Measurements from ENCODE around the gene CRTC3. TPM values are rescaled to one million over a fixed set of nuclear protein-coding genes. Genes with fewer than 3 reads are reported as not detected.
A peak's percentile ranks its signal among the peaks of the same experiment; 100 is the strongest.

Gene CRTC3
- polyA plus RNA-seq, 2 donors, result 5.0 to 7.1 TPM

DNA sequence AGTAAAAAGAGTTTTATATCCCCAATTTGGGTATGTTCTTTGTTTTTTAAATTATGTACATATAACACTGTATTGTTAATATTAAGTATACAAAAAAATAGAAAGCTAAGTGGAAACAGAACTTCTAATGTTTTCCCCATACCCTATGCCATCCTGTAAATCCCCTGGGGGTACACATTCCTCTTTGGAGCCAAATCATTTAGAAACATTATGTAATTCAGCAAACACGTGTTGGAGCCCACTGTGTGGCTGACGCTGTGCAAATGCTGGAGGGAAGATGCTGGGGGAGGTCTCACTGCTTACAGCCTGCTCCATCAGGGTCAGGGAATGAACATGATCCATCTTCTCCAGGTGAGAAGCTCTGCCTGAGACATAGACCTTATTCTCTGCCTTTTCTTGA, 52.8 kb downstream of the CRTC3 start:
- no peaks in the 10 kb centered on the region for H3K9me3 ChIP-seq (ENCODE audit: control insufficient read depth in 2 of 2, insufficient read depth in 1 of 2, low read depth in 1 of 2, low read length in 1 of 2)
- H3K27me3 ChIP-seq (ENCODE audit: control insufficient read depth in 1 of 2, insufficient read depth in 2 of 2, low read length in 2 of 2), result no peaks in the 10 kb centered on the region
- peaks cover 3 to 6% of the 10 kb centered on the region in 2 donors for H3K4me1 ChIP-seq (ENCODE audit: control insufficient read depth in 2 of 2, insufficient read depth in 2 of 2, low read length in 1 of 2)
- whole genome bisulfite sequencing, 2 donors, result 23 to 34% methylated on average over 2 of the region's 2 CpGs
- H3K4me3 ChIP-seq (ENCODE audit: low read depth in 1 of 2, low read length in 2 of 2), result no peak overlapping the region
- no peak overlapping the region for H3K27ac ChIP-seq (ENCODE audit: low read depth in 2 of 2, low read length in 1 of 2)
- no peaks in the 10 kb centered on the region for H3K36me3 ChIP-seq (ENCODE audit: control insufficient read depth in 2 of 2, insufficient read depth in 2 of 2, low read length in 1 of 2)

DNA sequence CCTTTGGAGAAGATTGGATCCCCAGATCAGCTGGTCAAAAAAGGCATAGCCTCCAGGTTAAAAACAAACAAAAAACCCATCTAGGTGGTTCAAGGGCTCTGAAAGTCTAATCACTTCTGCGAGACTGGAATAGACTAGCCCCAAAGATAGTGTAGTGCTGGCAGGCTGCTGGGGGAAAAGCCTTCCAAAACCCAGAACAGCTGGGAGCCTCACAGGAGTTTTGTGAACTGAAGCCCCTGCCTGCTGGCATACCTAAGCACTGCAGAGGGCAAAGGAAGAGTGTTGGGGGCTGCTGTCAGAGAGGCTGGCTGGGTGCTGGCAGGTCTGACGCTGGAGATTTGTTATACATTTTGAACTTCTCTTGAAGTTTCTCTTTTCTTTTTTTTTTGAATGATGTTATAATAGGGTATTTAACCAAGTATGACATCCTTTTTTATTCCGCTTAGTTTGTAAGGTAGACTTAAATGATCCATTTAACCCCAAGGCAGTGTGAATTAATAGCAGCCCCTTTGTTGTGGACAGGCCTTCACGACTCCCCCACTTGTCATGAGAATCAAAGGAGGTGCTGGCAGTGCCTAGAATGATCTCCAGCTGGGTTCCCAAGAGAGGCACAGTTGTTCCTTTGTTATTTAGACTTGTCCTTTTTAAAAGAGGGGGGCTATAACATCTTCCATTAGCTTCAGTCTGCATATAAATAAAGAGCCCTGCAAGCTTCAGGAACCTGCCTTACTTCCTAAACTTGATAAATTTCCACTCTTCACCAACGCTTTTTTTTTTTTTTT, 53.9 kb downstream of the CRTC3 start:
- no peak overlapping the region for H3K27ac ChIP-seq (ENCODE audit: low read depth in 2 of 2, low read length in 1 of 2)
- H3K4me1 ChIP-seq (ENCODE audit: control insufficient read depth in 2 of 2, insufficient read depth in 2 of 2, low read length in 1 of 2), result peaks cover 3 to 6% of the 10 kb centered on the region in 2 donors
- WGBS, 2 donors, result 58 to 62% methylated on average over 5 of the region's 5 CpGs
- H3K36me3 ChIP-seq (ENCODE audit: control insufficient read depth in 2 of 2, insufficient read depth in 2 of 2, low read length in 1 of 2), result no peaks in the 10 kb centered on the region
- no peaks in the 10 kb centered on the region for H3K27me3 ChIP-seq (ENCODE audit: control insufficient read depth in 1 of 2, insufficient read depth in 2 of 2, low read length in 2 of 2)
- H3K4me3 ChIP-seq (ENCODE audit: low read depth in 1 of 2, low read length in 2 of 2), result no peak overlapping the region
- H3K9me3 ChIP-seq (ENCODE audit: control insufficient read depth in 2 of 2, insufficient read depth in 1 of 2, low read depth in 1 of 2, low read length in 1 of 2), result no peaks in the 10 kb centered on the region

DNA sequence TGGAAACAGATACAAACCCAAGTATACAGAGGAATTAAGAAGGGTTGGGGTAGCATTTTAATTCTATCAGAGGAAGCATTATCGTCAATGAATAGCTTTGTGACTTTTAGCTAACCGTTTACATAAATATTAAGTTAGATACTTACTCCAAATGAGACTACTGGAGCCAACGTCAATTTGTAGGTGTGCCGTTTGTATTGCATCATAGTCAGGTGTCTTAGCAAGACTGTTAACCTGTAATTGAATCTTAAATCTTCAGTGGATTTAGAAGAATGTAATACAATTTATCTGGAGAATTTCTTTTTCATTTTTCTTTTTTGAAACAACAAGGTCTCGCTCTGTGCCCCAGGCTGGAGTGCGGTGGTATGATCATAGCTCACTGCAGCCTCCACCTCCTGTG, 55.1 kb downstream of the CRTC3 start:
- H3K27me3 ChIP-seq (ENCODE audit: control insufficient read depth in 1 of 2, insufficient read depth in 2 of 2, low read length in 2 of 2), result no peaks in the 10 kb centered on the region
- peaks cover 0 to 6% of the 10 kb centered on the region in 2 donors for H3K4me1 ChIP-seq (ENCODE audit: control insufficient read depth in 2 of 2, insufficient read depth in 2 of 2, low read length in 1 of 2)
- H3K9me3 ChIP-seq (ENCODE audit: control insufficient read depth in 2 of 2, insufficient read depth in 1 of 2, low read depth in 1 of 2, low read length in 1 of 2), result no peaks in the 10 kb centered on the region
- H3K4me3 ChIP-seq (ENCODE audit: low read depth in 1 of 2, low read length in 2 of 2), result no peak overlapping the region
- H3K36me3 ChIP-seq (ENCODE audit: control insufficient read depth in 2 of 2, insufficient read depth in 2 of 2, low read length in 1 of 2), result no peaks in the 10 kb centered on the region
- H3K27ac ChIP-seq (ENCODE audit: low read depth in 2 of 2, low read length in 1 of 2), result no peak overlapping the region
- 71 to 82% methylated on average over 6 of the region's 6 CpGs for WGBS, 2 donors

DNA sequence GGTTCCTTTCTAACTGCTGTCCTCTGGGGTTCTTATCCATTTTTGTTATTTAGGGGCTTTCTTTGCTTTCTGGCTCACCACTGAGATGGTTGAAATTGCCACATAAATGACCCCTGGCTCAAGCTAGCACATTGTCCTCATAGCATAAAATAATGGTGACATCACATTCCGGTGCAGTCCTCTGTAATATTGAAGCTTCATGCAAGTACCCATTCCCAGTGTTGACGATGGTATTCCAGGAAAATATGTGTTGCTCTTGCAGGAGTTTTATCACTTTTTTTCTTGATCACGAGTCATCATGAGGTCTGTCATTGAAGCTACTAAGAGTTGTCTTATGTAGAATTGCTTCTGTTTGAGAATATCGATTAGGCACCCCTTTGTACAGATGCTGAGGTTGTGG, 56.1 kb downstream of the CRTC3 start:
- 77 to 80% methylated on average over 4 of the region's 4 CpGs for WGBS, 2 donors
- H3K4me3 ChIP-seq (ENCODE audit: low read depth in 1 of 2, low read length in 2 of 2), result no peak overlapping the region
- no peaks in the 10 kb centered on the region for H3K36me3 ChIP-seq (ENCODE audit: control insufficient read depth in 2 of 2, insufficient read depth in 2 of 2, low read length in 1 of 2)
- peak overlapping the region in 1 of 2 donors; percentile 2 for H3K27ac ChIP-seq (ENCODE audit: low read depth in 2 of 2, low read length in 1 of 2)
- H3K9me3 ChIP-seq (ENCODE audit: control insufficient read depth in 2 of 2, insufficient read depth in 1 of 2, low read depth in 1 of 2, low read length in 1 of 2), result no peaks in the 10 kb centered on the region
- peaks cover 0 to 2% of the 10 kb centered on the region in 2 donors for H3K4me1 ChIP-seq (ENCODE audit: control insufficient read depth in 2 of 2, insufficient read depth in 2 of 2, low read length in 1 of 2)
- no peaks in the 10 kb centered on the region for H3K27me3 ChIP-seq (ENCODE audit: control insufficient read depth in 1 of 2, insufficient read depth in 2 of 2, low read length in 2 of 2)

DNA sequence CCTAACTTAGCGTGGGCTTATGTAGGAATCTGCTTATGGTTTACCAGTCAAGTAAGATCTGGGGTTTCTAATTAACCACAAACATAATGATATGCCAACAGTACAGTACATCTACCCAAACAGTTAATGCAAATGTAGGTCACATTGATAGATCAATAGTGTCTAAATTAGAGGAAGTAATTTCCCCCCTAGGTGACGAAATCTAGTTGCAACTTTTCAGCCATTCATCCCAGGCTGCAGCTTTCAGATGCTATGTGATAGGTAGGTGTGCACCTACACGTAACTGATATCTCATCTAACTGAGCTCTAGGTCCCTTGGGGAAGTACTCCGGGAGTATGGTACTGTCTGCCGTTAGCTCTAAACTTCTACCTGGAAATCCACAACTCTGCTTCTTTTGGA, 57.2 kb downstream of the CRTC3 start:
- WGBS, 2 donors, result 89 to 91% methylated on average over 5 of the region's 5 CpGs
- H3K27ac ChIP-seq (ENCODE audit: low read depth in 2 of 2, low read length in 1 of 2), result no peak overlapping the region
- no peaks in the 10 kb centered on the region for H3K36me3 ChIP-seq (ENCODE audit: control insufficient read depth in 2 of 2, insufficient read depth in 2 of 2, low read length in 1 of 2)
- H3K4me1 ChIP-seq (ENCODE audit: control insufficient read depth in 2 of 2, insufficient read depth in 2 of 2, low read length in 1 of 2), result no peaks in the 10 kb centered on the region
- H3K9me3 ChIP-seq (ENCODE audit: control insufficient read depth in 2 of 2, insufficient read depth in 1 of 2, low read depth in 1 of 2, low read length in 1 of 2), result no peaks in the 10 kb centered on the region
- H3K4me3 ChIP-seq (ENCODE audit: low read depth in 1 of 2, low read length in 2 of 2), result no peak overlapping the region
- no peaks in the 10 kb centered on the region for H3K27me3 ChIP-seq (ENCODE audit: control insufficient read depth in 1 of 2, insufficient read depth in 2 of 2, low read length in 2 of 2)

DNA sequence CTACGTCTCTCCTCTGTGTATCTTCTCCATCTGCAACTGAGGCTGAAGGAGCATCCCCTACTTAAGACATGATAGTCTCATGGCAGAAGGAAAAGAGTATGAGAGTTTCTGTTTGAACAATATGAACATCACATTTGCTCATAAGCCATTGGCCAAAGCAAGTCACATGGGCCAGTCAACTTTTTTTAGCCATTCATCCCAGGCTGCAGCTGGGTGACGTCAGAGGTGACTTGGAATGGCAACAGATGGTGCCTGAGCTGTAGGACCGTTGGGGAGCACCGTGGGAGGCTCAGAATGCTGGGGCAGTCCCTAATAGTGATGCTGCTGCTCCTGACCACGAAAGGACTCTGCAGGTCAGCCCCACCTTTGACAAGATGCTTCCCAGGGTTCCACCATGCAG, 58.7 kb downstream of the CRTC3 start:
- Histone ChIP-seq H3K27me3 (ENCODE audit: control insufficient read depth in 1 of 2, insufficient read depth in 2 of 2, low read length in 2 of 2) (no peaks in the 10 kb centered on the region), H3K9me3 (ENCODE audit: control insufficient read depth in 2 of 2, insufficient read depth in 1 of 2, low read depth in 1 of 2, low read length in 1 of 2) (no peaks in the 10 kb centered on the region), H3K36me3 (ENCODE audit: control insufficient read depth in 2 of 2, insufficient read depth in 2 of 2, low read length in 1 of 2) (no peaks in the 10 kb centered on the region), H3K27ac (ENCODE audit: low read depth in 2 of 2, low read length in 1 of 2) (no peak overlapping the region), H3K4me1 (ENCODE audit: control insufficient read depth in 2 of 2, insufficient read depth in 2 of 2, low read length in 1 of 2) (peaks cover 0 to 2% of the 10 kb centered on the region in 2 donors), H3K4me3 (ENCODE audit: low read depth in 1 of 2, low read length in 2 of 2) (no peak overlapping the region)
- WGBS, 2 donors, result 75 to 76% methylated on average over 5 of the region's 5 CpGs

- H3K27ac ChIP-seq (ENCODE audit: low read depth in 2 of 2, low read length in 1 of 2), result no peak overlapping the region
- H3K4me3 ChIP-seq (ENCODE audit: low read depth in 1 of 2, low read length in 2 of 2), result no peak overlapping the region
- 93 to 96% methylated on average over 1 of the region's 1 CpG for WGBS, 2 donors
- H3K27me3 ChIP-seq (ENCODE audit: control insufficient read depth in 1 of 2, insufficient read depth in 2 of 2, low read length in 2 of 2), result no peaks in the 10 kb centered on the region
- no peaks in the 10 kb centered on the region for H3K9me3 ChIP-seq (ENCODE audit: control insufficient read depth in 2 of 2, insufficient read depth in 1 of 2, low read depth in 1 of 2, low read length in 1 of 2)
- no peaks in the 10 kb centered on the region for H3K36me3 ChIP-seq (ENCODE audit: control insufficient read depth in 2 of 2, insufficient read depth in 2 of 2, low read length in 1 of 2)
- peaks cover 0 to 8% of the 10 kb centered on the region in 2 donors for H3K4me1 ChIP-seq (ENCODE audit: control insufficient read depth in 2 of 2, insufficient read depth in 2 of 2, low read length in 1 of 2)
Observed at GRCh38 chr15:90591524-90591923, 61.8 kb downstream of the CRTC3 start.

GRCh38 chr15:90592131-90592881, 62.6 kb downstream of the CRTC3 start:
- 54 to 62% methylated on average over 5 of the region's 5 CpGs for WGBS, 2 donors
- Histone ChIP-seq H3K27me3 (ENCODE audit: control insufficient read depth in 1 of 2, insufficient read depth in 2 of 2, low read length in 2 of 2) (no peaks in the 10 kb centered on the region), H3K4me1 (ENCODE audit: control insufficient read depth in 2 of 2, insufficient read depth in 2 of 2, low read length in 1 of 2) (peaks cover 3 to 8% of the 10 kb centered on the region in 2 donors), H3K36me3 (ENCODE audit: control insufficient read depth in 2 of 2, insufficient read depth in 2 of 2, low read length in 1 of 2) (no peaks in the 10 kb centered on the region), H3K4me3 (ENCODE audit: low read depth in 1 of 2, low read length in 2 of 2) (no peak overlapping the region), H3K27ac (ENCODE audit: low read depth in 2 of 2, low read length in 1 of 2) (peak overlapping the region; percentile 22 to 47), H3K9me3 (ENCODE audit: control insufficient read depth in 2 of 2, insufficient read depth in 1 of 2, low read depth in 1 of 2, low read length in 1 of 2) (no peaks in the 10 kb centered on the region)

DNA sequence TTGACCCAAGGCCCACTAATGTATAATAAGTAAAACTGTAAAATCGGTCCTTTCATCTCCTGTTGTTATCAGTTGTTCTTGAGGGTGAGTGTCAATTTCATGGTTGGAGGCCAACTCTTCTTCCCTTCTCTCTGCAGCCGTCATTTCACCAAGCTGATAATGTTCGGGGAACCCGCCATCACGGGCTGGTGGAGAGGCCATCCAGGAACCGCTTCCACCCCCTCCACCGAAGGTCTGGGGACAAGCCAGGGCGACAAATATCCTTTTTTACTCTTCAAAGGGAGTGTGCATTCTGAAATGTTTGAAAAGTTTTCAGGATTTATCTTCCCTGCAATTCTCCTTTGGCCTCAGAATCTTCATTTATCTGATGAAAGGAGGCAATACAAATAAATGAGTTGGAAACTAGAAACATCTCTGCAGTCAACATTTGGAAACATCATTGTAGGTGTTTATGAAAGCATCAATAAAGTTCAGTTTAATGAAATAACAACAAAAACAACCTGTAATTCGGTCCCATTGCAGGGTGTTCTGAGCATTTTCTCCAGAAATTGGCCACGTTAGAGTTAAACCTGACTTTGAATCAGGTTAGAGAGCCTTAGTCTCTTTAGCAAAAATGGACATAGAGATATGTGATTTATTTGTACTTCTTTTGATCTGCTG, 63.9 kb downstream of the CRTC3 start:
- H3K9me3 ChIP-seq (ENCODE audit: control insufficient read depth in 2 of 2, insufficient read depth in 1 of 2, low read depth in 1 of 2, low read length in 1 of 2), result no peaks in the 10 kb centered on the region
- H3K27me3 ChIP-seq (ENCODE audit: control insufficient read depth in 1 of 2, insufficient read depth in 2 of 2, low read length in 2 of 2), result no peaks in the 10 kb centered on the region
- no peaks in the 10 kb centered on the region for H3K36me3 ChIP-seq (ENCODE audit: control insufficient read depth in 2 of 2, insufficient read depth in 2 of 2, low read length in 1 of 2)
- WGBS, 2 donors, result 73 to 79% methylated on average over 10 of the region's 10 CpGs
- H3K4me1 ChIP-seq (ENCODE audit: control insufficient read depth in 2 of 2, insufficient read depth in 2 of 2, low read length in 1 of 2), result peaks cover 6 to 11% of the 10 kb centered on the region in 2 donors
- no peak overlapping the region for H3K4me3 ChIP-seq (ENCODE audit: low read depth in 1 of 2, low read length in 2 of 2)
- peak overlapping the region; percentile 47 to 54 for H3K27ac ChIP-seq (ENCODE audit: low read depth in 2 of 2, low read length in 1 of 2)

All from esophagus (tissue), 2 donors.